Measurements from ENCODE around the gene NUDC. TPM values are rescaled to one million over a fixed set of nuclear protein-coding genes. Genes with fewer than 3 reads are reported as not detected.

Gene NUDC
- total and polyA plus RNA-seq, 9 of the 15 experiments (the other 6 are each of a cell fraction or from before 2014, with no cell fraction given) = 9.8 to 234 (median 149) TPM

- TF ChIP-seq SAP30 (IDR thresholded peaks at IDR 0.05; ENCODE audit: borderline replicate concordance, insufficient read depth, low read depth, low read length, poor library complexity, severe bottlenecking) (no peak), TGIF2 (CRISPR knock-in tag; IDR thresholded peaks at IDR 0.05) (no peak), RFX5 (IDR thresholded peaks at IDR 0.05; ENCODE audit: low read depth, low read length) (no peak), NONO (IDR thresholded peaks at IDR 0.05; ENCODE audit: low read depth in 2 of 2, low read length in 1 of 2) (peak in 1 of 2 experiments; percentile 52; a peak in 1 of 4 replicates), FIP1L1 (IDR thresholded peaks at IDR 0.05; ENCODE audit: low read depth, low read length, poor library complexity, severe bottlenecking) (peak; percentile 69), ZNF354B (CRISPR knock-in tag; IDR thresholded peaks at IDR 0.05) (no peak), E2F4 (CRISPR knock-in tag; IDR thresholded peaks at IDR 0.05; ENCODE audit: low read depth) (no peak), ZNF253 (CRISPR knock-in tag; conservative IDR thresholded peaks at IDR 0.05) (no peak), CCAR2 (IDR thresholded peaks at IDR 0.05; ENCODE audit: low read depth, low read length) (no peak), KDM2B (CRISPR knock-in tag; IDR thresholded peaks at IDR 0.05) (peak; percentile 99; the same call in 1 of the 2 replicates), RHOXF2B (CRISPR knock-in tag; conservative IDR thresholded peaks at IDR 0.05) (no peak), SNIP1 (IDR thresholded peaks at IDR 0.05; ENCODE audit: low read depth) (no peak), ZNF124 (CRISPR knock-in tag; IDR thresholded peaks at IDR 0.05) (no peak), TCFL5 (CRISPR knock-in tag; conservative IDR thresholded peaks at IDR 0.05) (no peak), GATA2 (CRISPR knock-in tag; IDR thresholded peaks at IDR 0.05) (no peak), ZNF764 (CRISPR knock-in tag; IDR thresholded peaks at IDR 0.05; ENCODE audit: low read depth) (no peak), YBX1 (IDR thresholded peaks at IDR 0.05) (no peak), ZNF280B (CRISPR knock-in tag; IDR thresholded peaks at IDR 0.05) (no peak), SPI1 (IDR thresholded peaks at IDR 0.05; ENCODE audit: borderline replicate concordance, low read depth, low read length) (no peak)
- TF ChIP-seq, protein P1, sequence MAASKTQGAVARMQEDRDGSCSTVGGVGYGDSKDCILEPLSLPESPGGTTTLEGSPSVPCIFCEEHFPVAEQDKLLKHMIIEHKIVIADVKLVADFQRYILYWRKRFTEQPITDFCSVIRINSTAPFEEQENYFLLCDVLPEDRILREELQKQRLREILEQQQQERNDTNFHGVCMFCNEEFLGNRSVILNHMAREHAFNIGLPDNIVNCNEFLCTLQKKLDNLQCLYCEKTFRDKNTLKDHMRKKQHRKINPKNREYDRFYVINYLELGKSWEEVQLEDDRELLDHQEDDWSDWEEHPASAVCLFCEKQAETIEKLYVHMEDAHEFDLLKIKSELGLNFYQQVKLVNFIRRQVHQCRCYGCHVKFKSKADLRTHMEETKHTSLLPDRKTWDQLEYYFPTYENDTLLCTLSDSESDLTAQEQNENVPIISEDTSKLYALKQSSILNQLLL (CRISPR knock-in tag; IDR thresholded peaks at IDR 0.05; ENCODE audit: borderline replicate concordance) = no peak
Measured at GRCh38 chr1:26959722-26960624, 38.4 kb downstream of the NUDC start, which contains the start of gene KDF1 (continued).
